Liver (tissue), 9 donors: Measurements from ENCODE around the gene MEDAG. TPM values are rescaled to one million over a fixed set of nuclear protein-coding genes. Genes with fewer than 3 reads are reported as not detected.

Source experiments
- DNase-seq: peaks from one replicate; pipeline ENCODE4 v3.0.0-alpha.2; 2017; ENCODE audit warnings: low spot score
- H3K27ac ChIP-seq, 2 donors: one replicate each; pipeline ENCODE4 v1.7.0; 2013; ENCODE audit warnings: inconsistent platforms in 2 of 2, low read length in 2 of 2, control low read depth in 1 of 2, low read depth in 1 of 2, mild to moderate bottlenecking in 1 of 2
- H3K27me3 ChIP-seq, 4 donors: one replicate each; pipeline versions ENCODE4 v1.6.1 to v1.7.0; 2013; ENCODE audit warnings: low read length in 3 of 4, inconsistent platforms in 1 of 4, mild to moderate bottlenecking in 1 of 4, moderate library complexity in 1 of 4; ENCODE audit not compliant: control insufficient read depth in 4 of 4, insufficient read depth in 4 of 4
- H3K36me3 ChIP-seq, 4 donors: one replicate each; pipeline versions ENCODE4 v1.6.1 to v1.7.0; 2013; ENCODE audit warnings: low read length in 3 of 4, mild to moderate bottlenecking in 3 of 4, low read depth in 1 of 4, moderate library complexity in 1 of 4; ENCODE audit not compliant: control insufficient read depth in 4 of 4, insufficient read depth in 3 of 4
- H3K4me1 ChIP-seq, 4 donors: one replicate each; pipeline versions ENCODE4 v1.6.1 to v1.7.0; 2013; ENCODE audit warnings: low read length in 3 of 4, mild to moderate bottlenecking in 3 of 4, moderate library complexity in 1 of 4; ENCODE audit not compliant: control insufficient read depth in 4 of 4, insufficient read depth in 4 of 4
- H3K4me3 ChIP-seq, 3 donors: one replicate each; pipeline versions ENCODE4 v1.6.1 to v1.7.0; 2013; ENCODE audit warnings: low read length in 3 of 3, control low read depth in 1 of 3, low read depth in 1 of 3, mild to moderate bottlenecking in 1 of 3
- H3K9ac ChIP-seq, 2 donors: one replicate each; pipeline ENCODE4 v1.7.0; 2013; ENCODE audit warnings: low read length in 2 of 2, mild to moderate bottlenecking in 2 of 2, moderate library complexity in 2 of 2, control low read depth in 1 of 2, low read depth in 1 of 2
- H3K9me3 ChIP-seq, 4 donors: one replicate each; pipeline versions ENCODE4 v1.6.1 to v1.7.0; 2013; ENCODE audit warnings: low read length in 3 of 4; ENCODE audit not compliant: control insufficient read depth in 4 of 4
- CTCF ChIP-seq: fragments of 150-350 bp; IDR thresholded peaks from 2 replicates; pipeline ENCODE4 v1.5.1; 2017; ENCODE audit warnings: improper control_type of control experiment, low read depth, low read length; ENCODE audit not compliant: missing input control
- FOXA1 ChIP-seq: IDR thresholded peaks from 2 replicates; pipeline ENCODE4 v1.6.1; 2016; ENCODE audit warnings: antibody characterized with exemption
- FOXA2 ChIP-seq: IDR thresholded peaks from 2 replicates; pipeline ENCODE4 v1.6.1; 2016; ENCODE audit warnings: antibody characterized with exemption
- GABPA ChIP-seq, 2 donors: IDR thresholded peaks in 1 of 2; conservative IDR thresholded peaks in 1 of 2; 2 replicates each; pipeline ENCODE4 v1.6.1; 2016; ENCODE audit warnings: antibody characterized with exemption in 2 of 2, mild to moderate bottlenecking in 1 of 2, moderate library complexity in 1 of 2
- HNF4A ChIP-seq, 2 donors: conservative IDR thresholded peaks; 2 replicates each; pipeline ENCODE4 v1.6.1; 2016; ENCODE audit warnings: antibody characterized with exemption in 2 of 2, mild to moderate bottlenecking in 2 of 2
- HNF4G ChIP-seq: IDR thresholded peaks from 2 replicates; pipeline ENCODE4 v1.6.1; 2016; ENCODE audit warnings: antibody characterized with exemption
- JUND ChIP-seq, 2 donors: IDR thresholded peaks; 2 replicates each; pipeline ENCODE4 v1.6.1; 2016; ENCODE audit warnings: antibody characterized with exemption in 2 of 2
- MAX ChIP-seq: IDR thresholded peaks from 2 replicates; pipeline ENCODE4 v1.6.1; 2016; ENCODE audit warnings: antibody characterized with exemption
- NR2F2 ChIP-seq: IDR thresholded peaks from 2 replicates; pipeline ENCODE4 v1.6.1; 2016; ENCODE audit warnings: antibody characterized with exemption
- RAD21 ChIP-seq, 2 donors: IDR thresholded peaks; 2 replicates each; pipeline ENCODE4 v1.6.1; 2016; ENCODE audit warnings: antibody characterized with exemption in 2 of 2, mild to moderate bottlenecking in 2 of 2
- RXRA ChIP-seq, 2 donors: IDR thresholded peaks; 2 replicates each; pipeline ENCODE4 v1.6.1; 2017 to 2018; ENCODE audit warnings: antibody characterized with exemption in 2 of 2, mild to moderate bottlenecking in 1 of 2
- SP1 ChIP-seq: IDR thresholded peaks from 2 replicates; pipeline ENCODE4 v1.6.1; 2018; ENCODE audit warnings: antibody characterized with exemption, mild to moderate bottlenecking
- TAF1 ChIP-seq: conservative IDR thresholded peaks from 2 replicates; pipeline ENCODE4 v1.6.1; 2016; ENCODE audit warnings: antibody characterized with exemption, mild to moderate bottlenecking
- YY1 ChIP-seq: IDR thresholded peaks from 2 replicates; pipeline ENCODE4 v1.6.1; 2016; ENCODE audit warnings: antibody characterized with exemption, mild to moderate bottlenecking
- WGBS: extraction: QIAGEN DNeasy Blood & Tissue Kit; methylation state at CpG from one replicate; pipeline ENCODE4 v1.1.7; 2013; 5-methylcytosine and 5-hydroxymethylcytosine counted together
- polyA plus RNA-seq, 2 donors: library from polyadenylated mRNA; stranded (reverse) in 1 of 2; unstranded in 1 of 2; fragments of 200-250 nt in 1 of 2; fragments of >200 nt in 1 of 2; fragmentation: Nextera tagmentation in 1 of 2; extraction: Ambion mirVana in 1 of 2; gene quantifications; one replicate each; pipeline versions ENCODE4 v1.2.1 to v1.2.3, GENCODE V29; 2013 to 2015
- total RNA-seq, 2 donors: library from RNA; depleted of rRNA; stranded (reverse); fragments of >200 nt; gene quantifications; one replicate each; pipeline ENCODE4 v1.2.3, GENCODE V29; 2014
- TF ChIP-seq, protein P1 (sequence below): IDR thresholded peaks from 2 replicates; pipeline ENCODE4 v1.6.1; 2016; ENCODE audit warnings: antibody characterized with exemption
- TF ChIP-seq, protein P2 (sequence below): IDR thresholded peaks from 2 replicates; pipeline ENCODE4 v1.6.1; 2016; ENCODE audit warnings: antibody characterized with exemption
- TF ChIP-seq, protein P3 (sequence below): IDR thresholded peaks from 2 replicates; pipeline ENCODE4 v1.6.1; 2016; ENCODE audit warnings: antibody characterized with exemption, mild to moderate bottlenecking
- donor health status: healthy.
- donor health status: healthy.
- donor health status: healthy.
- donor health status: healthy.
- donor health status: healthy.

The MEDAG gene
- total and polyA plus RNA-seq, 4 donors = 0.05 to 0.50 (median 0.27) TPM

DNA sequence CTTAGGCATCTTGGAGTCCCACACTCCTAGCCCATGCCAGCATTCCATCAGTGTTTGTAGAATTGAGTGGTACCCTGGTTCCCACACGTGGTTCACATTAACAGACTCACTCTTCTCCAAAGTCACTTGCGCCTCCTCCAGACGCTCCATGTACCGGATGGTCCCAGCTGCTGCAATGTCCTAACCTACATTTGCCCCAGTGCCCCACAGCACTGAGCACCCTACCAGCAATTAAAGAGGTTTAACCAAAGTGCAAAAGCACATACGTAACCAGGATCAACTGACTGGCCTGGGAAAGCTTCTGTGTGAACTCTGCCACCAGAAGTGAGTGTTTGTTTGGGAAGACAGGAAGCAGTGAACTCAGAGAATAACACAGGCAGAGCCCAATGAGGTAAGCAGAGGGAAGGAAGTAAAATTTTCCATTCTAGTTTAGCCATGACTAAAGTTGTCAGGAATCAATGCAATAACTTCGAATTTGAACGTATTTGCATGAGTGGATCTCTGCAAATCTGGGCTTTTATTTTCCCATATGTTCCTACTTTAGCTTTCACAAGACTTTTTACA lies 7.3 kb upstream of the MEDAG start (continued):
- TF ChIP-seq CTCF (no peak), FOXA2 (no peak), HNF4G (no peak), NR2F2 (peak; percentile 61), YY1 (no peak), JUND (IDR thresholded peaks at IDR 0.05) (no peak), HNF4A (conservative IDR thresholded peaks at IDR 0.05) (no peak), RXRA (IDR thresholded peaks at IDR 0.05) (peak in 1 of 2 donors; percentile 41), RAD21 (IDR thresholded peaks at IDR 0.05) (peak in 1 of 2 donors; percentile 18), GABPA (IDR thresholded peaks at IDR 0.05 in 1 of 2, conservative IDR thresholded peaks at IDR 0.05 in 1 of 2) (peak in 1 of 2 donors; percentile 28)

DNA sequence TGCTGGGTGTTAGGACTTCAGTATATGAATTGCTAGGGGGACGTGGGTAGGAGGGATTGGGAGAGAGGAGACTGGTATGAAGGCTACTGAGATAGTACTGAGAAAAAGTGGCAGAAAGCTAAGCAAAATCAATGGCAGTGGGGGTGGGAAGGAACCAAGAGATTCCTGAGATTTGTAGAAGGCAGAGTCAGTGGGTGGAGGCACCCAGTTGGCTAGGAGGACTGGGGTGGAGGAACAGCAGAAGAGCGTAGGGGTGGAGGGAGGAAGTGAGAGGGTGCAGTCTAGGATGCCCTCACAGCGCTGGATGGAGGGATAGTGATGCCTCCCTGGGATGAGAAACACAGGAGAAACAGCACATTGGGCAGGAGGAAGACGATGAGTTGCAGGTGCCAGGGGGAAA lies 5.6 kb upstream of the MEDAG start:
- Histone ChIP-seq H3K27me3 (peaks cover 0 to 13% (median 2%) of the 10 kb centered on the region in 4 donors), H3K4me3 (no peak overlapping the region), H3K9me3 (no peaks in the 10 kb centered on the region), H3K4me1 (no peaks in the 10 kb centered on the region), H3K9ac (no peak overlapping the region), H3K36me3 (no peaks in the 10 kb centered on the region), H3K27ac (no peak overlapping the region)
- TF ChIP-seq SP1 = no peak
- no peak for TF ChIP-seq FOXA2
- TF ChIP-seq, protein P1, sequence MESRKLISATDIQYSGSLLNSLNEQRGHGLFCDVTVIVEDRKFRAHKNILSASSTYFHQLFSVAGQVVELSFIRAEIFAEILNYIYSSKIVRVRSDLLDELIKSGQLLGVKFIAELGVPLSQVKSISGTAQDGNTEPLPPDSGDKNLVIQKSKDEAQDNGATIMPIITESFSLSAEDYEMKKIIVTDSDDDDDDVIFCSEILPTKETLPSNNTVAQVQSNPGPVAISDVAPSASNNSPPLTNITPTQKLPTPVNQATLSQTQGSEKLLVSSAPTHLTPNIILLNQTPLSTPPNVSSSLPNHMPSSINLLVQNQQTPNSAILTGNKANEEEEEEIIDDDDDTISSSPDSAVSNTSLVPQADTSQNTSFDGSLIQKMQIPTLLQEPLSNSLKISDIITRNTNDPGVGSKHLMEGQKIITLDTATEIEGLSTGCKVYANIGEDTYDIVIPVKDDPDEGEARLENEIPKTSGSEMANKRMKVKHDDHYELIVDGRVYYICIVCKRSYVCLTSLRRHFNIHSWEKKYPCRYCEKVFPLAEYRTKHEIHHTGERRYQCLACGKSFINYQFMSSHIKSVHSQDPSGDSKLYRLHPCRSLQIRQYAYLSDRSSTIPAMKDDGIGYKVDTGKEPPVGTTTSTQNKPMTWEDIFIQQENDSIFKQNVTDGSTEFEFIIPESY = no peak
- no peak for TF ChIP-seq GABPA (IDR thresholded peaks at IDR 0.05 in 1 of 2, conservative IDR thresholded peaks at IDR 0.05 in 1 of 2)
- TF ChIP-seq CTCF = no peak
- TF ChIP-seq, protein P2, sequence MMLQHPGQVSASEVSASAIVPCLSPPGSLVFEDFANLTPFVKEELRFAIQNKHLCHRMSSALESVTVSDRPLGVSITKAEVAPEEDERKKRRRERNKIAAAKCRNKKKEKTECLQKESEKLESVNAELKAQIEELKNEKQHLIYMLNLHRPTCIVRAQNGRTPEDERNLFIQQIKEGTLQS = no peak
- no peak for TF ChIP-seq NR2F2
- no peak for TF ChIP-seq JUND (IDR thresholded peaks at IDR 0.05)
- TF ChIP-seq RAD21 (IDR thresholded peaks at IDR 0.05) = no peak
- no peak for TF ChIP-seq FOXA1
- no peak for TF ChIP-seq YY1
- TF ChIP-seq, protein P3, sequence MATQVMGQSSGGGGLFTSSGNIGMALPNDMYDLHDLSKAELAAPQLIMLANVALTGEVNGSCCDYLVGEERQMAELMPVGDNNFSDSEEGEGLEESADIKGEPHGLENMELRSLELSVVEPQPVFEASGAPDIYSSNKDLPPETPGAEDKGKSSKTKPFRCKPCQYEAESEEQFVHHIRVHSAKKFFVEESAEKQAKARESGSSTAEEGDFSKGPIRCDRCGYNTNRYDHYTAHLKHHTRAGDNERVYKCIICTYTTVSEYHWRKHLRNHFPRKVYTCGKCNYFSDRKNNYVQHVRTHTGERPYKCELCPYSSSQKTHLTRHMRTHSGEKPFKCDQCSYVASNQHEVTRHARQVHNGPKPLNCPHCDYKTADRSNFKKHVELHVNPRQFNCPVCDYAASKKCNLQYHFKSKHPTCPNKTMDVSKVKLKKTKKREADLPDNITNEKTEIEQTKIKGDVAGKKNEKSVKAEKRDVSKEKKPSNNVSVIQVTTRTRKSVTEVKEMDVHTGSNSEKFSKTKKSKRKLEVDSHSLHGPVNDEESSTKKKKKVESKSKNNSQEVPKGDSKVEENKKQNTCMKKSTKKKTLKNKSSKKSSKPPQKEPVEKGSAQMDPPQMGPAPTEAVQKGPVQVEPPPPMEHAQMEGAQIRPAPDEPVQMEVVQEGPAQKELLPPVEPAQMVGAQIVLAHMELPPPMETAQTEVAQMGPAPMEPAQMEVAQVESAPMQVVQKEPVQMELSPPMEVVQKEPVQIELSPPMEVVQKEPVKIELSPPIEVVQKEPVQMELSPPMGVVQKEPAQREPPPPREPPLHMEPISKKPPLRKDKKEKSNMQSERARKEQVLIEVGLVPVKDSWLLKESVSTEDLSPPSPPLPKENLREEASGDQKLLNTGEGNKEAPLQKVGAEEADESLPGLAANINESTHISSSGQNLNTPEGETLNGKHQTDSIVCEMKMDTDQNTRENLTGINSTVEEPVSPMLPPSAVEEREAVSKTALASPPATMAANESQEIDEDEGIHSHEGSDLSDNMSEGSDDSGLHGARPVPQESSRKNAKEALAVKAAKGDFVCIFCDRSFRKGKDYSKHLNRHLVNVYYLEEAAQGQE = no peak
- no peak for TF ChIP-seq MAX
- no peak for TF ChIP-seq TAF1
- no peak for TF ChIP-seq RXRA (IDR thresholded peaks at IDR 0.05)
- no peak for DNase-seq
- WGBS = 78% methylated on average over 4 of the region's 4 CpGs
